Nephron progenitor cell (in vitro differentiated cells): Measurements from ENCODE around the gene FOXI1.
"Not testable (repeated sequence)": the region's sequence is repeated elsewhere in the genome, so short reads cannot be mapped to it uniquely, and the experiment has no call there.

Experiments used
- DNase-seq: peaks from one replicate; pipeline ENCODE4 v3.0.0; 2021
- H3K27ac Mint-ChIP-seq: 2 replicates; pipeline ENCODE4 v1.8.0; 2021; ENCODE audit warnings: mild to moderate bottlenecking, moderate library complexity, mixed read lengths
- H3K27me3 Mint-ChIP-seq: 2 replicates; pipeline ENCODE4 v1.8.0; 2021; ENCODE audit warnings: mild to moderate bottlenecking, low read depth, mixed read lengths; ENCODE audit not compliant: poor library complexity
- H3K36me3 Mint-ChIP-seq: 2 replicates; pipeline ENCODE4 v1.8.0; 2021; ENCODE audit warnings: low read depth, mixed read lengths
- H3K4me1 Mint-ChIP-seq: 2 replicates; pipeline ENCODE4 v1.8.0; 2021; ENCODE audit warnings: mixed read lengths
- H3K4me3 Mint-ChIP-seq: 2 replicates; pipeline ENCODE4 v1.8.0; 2021; ENCODE audit warnings: mild to moderate bottlenecking, moderate library complexity, mixed read lengths
- H3K9me3 Mint-ChIP-seq: 2 replicates; pipeline ENCODE4 v1.8.0; 2021; ENCODE audit warnings: mild to moderate bottlenecking, moderate library complexity, mixed read lengths
- CTCF ChIP-seq: fragments of 200-600 bp; sonication (generic); IDR thresholded peaks from 2 replicates; pipeline ENCODE4 v1.5.0; 2021; ENCODE audit warnings: antibody characterized with exemption

The FOXI1 gene

GRCh38 chr5:170080786-170081445 is 24.8 kb upstream of the FOXI1 start:
- H3K36me3 Mint-ChIP-seq = no peaks in the 10 kb centered on the region
- no peaks in the 10 kb centered on the region for H3K9me3 Mint-ChIP-seq
- no peaks in the 10 kb centered on the region for H3K4me1 Mint-ChIP-seq
- DNase-seq = no peak
- TF ChIP-seq CTCF = no peak
- no peak overlapping the region for H3K27ac Mint-ChIP-seq
- H3K27me3 Mint-ChIP-seq = peaks cover 23% of the 10 kb centered on the region
- H3K4me3 Mint-ChIP-seq = no peak overlapping the region

- Mint-ChIP-seq H3K4me3 (no peak overlapping the region), H3K36me3 (no peaks in the 10 kb centered on the region), H3K27ac (no peak overlapping the region)
Observed at GRCh38 chr5:170081616-170082015, 24.1 kb upstream of the FOXI1 start.

GRCh38 chr5:170082701-170083100 is 23.0 kb upstream of the FOXI1 start:
- DNase-seq = no peak
- Mint-ChIP-seq H3K27ac (no peak overlapping the region), H3K4me1 (no peaks in the 10 kb centered on the region), H3K27me3 (peaks cover 15% of the 10 kb centered on the region), H3K4me3 (no peak overlapping the region), H3K9me3 (no peaks in the 10 kb centered on the region), H3K36me3 (no peaks in the 10 kb centered on the region)
- TF ChIP-seq CTCF = no peak

More at GRCh38 chr5:170081616-170082015, 24.1 kb upstream of the FOXI1 start:
- no peak for DNase-seq
- Mint-ChIP-seq H3K9me3 (no peaks in the 10 kb centered on the region), H3K4me1 (no peaks in the 10 kb centered on the region), H3K27me3 (peaks cover 23% of the 10 kb centered on the region)
- TF ChIP-seq CTCF = no peak

GRCh38 chr5:170087168-170087817 is 18.4 kb upstream of the FOXI1 start:
- Mint-ChIP-seq H3K27me3 (peaks cover 9% of the 10 kb centered on the region), H3K4me3 (no peak overlapping the region), H3K9me3 (no peaks in the 10 kb centered on the region), H3K4me1 (no peaks in the 10 kb centered on the region), H3K27ac (no peak overlapping the region), H3K36me3 (no peaks in the 10 kb centered on the region)
- no peak for TF ChIP-seq CTCF
- no peak for DNase-seq

GRCh38 chr5:170092455-170093101 is 13.1 kb upstream of the FOXI1 start:
- H3K36me3 Mint-ChIP-seq = no peaks in the 10 kb centered on the region
- H3K4me3 Mint-ChIP-seq = no peak overlapping the region
- peaks cover under 1% of the 10 kb centered on the region for H3K4me1 Mint-ChIP-seq
- H3K27me3 Mint-ChIP-seq = peaks cover 16% of the 10 kb centered on the region
- no peak overlapping the region for H3K27ac Mint-ChIP-seq
- no peaks in the 10 kb centered on the region for H3K9me3 Mint-ChIP-seq
- DNase-seq = no peak
- TF ChIP-seq CTCF = no peak

- DNase-seq, H3K36me3 Mint-ChIP-seq, H3K4me1 Mint-ChIP-seq, H3K27ac Mint-ChIP-seq, H3K9me3 Mint-ChIP-seq, H3K4me3 Mint-ChIP-seq: not testable (repeated sequence)
- peaks cover 19% of the 10 kb centered on the region for H3K27me3 Mint-ChIP-seq
Observed at GRCh38 chr5:170094329-170094728, 11.4 kb upstream of the FOXI1 start.
